ENCODE results near the gene KCNH1.

Gene KCNH1

DNA sequence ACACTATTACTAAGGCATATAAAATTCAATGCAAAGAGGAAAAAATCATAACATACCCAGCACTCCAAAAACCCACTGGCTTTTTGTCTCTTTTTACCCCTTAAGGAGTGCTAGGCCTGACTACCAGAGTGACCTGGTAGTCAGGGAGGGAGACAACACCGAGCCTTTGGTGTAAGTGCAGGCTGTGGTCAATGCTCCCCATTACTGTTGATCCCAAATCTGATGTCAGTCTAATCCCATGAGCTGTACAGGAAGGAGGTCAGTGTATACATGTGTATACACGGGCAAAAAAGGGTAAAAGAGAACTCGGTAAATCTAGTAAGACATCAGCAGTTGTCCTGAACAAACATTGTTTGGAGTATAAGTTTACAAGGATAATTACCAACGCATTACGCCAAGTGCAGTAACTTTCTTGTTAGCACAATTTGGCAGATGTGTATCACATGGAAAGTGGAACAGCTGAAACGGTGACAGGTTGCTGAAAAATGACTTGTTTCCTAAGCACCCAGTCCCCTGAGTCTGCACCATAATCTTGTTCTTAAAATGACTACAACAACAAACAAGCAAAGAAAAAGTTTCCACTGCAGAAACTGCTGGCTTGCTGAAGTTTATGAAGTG, 217.9 kb downstream of the KCNH1 start:
- DNase-seq = no peak

DNA sequence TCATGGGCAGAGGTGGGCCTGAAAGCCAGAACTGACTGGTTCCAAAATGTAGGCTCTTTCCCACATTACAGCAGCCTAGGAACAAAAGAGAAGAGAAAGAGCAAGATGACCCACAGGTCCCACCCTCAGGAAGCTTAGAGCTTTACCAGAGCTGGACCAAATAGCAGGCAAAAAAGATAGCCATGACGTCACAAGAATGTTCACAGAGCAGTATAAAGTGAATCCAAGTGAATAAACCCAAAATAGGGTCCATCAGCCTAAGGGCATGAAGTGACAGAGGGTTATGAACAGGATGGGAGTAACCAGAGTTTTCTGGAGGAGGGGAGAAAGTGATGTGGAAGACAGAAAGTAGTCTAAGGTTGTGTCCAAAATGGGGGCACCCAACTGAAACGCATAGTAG, 221.2 kb downstream of the KCNH1 start:
- DNase-seq = no peak

DNA sequence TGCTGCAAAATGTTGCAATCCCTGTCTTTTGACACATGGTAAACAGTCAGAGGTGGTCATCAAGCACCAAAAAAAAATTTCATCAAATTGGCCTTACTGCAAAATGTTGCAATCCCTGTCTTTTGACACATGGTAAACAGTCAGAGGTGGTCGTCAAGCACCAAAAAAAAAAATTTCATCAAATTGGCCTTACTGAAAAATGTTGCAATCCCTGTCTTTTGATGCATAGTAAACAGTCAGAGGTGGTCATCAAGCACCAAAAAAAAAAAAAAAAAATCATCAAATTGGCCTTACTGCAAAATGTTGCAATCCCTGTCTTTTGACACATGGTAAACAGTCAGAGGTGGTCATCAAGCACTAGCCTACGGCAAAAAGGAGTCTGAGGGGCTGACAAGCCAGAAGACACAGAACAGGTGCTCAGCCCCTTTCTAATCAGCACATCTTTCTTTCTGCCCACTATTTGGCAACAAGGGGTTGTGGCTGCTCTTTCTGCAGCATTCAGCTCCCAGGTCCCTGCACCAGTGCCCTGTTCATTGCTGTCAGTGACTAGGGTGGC, 223.8 kb downstream of the KCNH1 start:
- no peak for DNase-seq

DNA sequence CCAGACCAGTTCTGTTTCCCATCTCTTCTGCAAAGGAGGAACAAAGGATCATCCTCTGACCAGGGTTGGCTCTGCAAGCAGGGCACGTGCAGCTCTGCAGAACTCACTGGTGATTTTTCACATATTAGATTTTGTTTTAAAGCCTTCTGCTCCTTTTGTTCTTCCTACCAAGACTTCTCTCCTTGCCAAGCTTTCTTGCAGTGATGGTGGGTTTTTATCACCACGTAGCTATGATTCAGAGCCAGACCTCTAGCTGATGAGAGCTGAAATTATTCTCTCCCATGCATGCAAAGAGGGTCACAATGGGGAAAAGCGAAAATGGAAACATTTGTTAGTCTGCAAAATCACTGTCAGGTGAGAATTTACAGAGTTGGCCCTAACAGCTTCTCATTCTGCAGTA, 225.2 kb downstream of the KCNH1 start:
- no peak for DNase-seq

DNA sequence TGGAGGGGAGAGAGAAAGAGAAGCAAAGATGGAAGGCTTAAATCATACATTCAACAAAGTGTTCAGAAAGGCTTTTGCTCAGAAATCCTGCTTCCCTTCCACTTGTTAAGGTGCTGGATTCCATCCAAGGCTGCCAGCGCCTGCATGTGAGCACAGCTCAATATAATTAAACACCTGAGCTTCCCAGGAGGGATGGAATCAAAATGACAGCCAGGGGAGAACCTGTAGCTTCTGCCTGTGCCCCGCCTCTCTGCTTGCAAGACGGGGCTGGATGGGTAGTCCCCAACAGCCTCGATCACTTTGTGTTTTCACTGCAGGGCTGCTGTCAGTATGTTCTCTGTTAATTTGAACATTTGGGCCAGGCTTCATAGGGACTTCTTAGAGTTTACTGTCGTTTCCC, 225.7 kb downstream of the KCNH1 start:
- DNase-seq = no peak

DNA sequence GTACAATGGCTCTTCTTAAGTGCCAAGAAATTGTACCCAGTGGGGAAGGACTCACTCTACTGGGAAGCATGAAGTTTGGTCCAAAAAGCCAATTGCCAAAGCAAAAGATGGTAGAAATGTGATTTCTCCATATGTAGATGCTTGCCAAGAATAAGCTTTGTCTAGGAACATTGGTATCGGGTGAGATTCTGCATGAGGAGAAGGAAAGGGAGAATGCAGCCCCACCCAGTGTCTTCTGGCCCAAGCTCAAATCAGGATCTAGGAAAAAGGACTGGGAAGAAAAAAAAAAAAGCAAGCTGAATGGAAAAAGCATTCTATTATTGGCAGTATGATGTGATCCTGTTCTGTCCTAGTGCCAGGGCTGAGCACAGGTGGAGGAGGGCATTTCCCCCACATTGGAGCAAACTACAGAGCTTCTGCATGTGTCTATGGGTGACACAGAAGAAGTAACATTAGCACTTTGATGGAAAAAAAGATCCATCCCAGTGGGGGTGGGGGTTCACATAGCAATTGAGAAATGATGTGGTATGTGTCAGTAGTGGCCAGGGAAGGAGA, 226.6 kb downstream of the KCNH1 start:
- DNase-seq = no peak

DNA sequence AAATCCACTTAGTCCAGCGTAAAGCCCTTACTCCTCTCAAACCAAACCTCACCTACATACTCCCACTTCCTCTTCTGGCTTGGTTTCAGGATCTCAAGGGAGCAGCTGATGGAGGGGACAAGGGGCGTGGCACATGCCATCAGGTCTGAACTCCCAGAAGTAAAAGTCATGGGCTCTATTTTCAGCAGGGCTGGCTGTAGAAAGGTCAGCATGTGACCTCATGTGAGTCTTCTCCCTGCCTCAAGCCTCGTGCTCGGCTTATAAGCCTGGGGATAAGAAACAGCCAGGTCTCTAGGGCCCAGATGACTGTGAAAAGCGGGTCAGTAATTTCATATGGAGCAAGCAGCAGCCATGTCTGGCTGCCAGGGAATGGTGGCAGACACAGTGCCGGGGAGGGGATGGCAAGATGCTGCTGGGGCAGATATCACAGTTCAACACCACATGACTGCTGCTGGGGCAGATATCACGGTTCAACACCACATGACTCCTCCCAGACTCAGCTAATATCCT, 227.9 kb downstream of the KCNH1 start:
- no peak for DNase-seq

DNA sequence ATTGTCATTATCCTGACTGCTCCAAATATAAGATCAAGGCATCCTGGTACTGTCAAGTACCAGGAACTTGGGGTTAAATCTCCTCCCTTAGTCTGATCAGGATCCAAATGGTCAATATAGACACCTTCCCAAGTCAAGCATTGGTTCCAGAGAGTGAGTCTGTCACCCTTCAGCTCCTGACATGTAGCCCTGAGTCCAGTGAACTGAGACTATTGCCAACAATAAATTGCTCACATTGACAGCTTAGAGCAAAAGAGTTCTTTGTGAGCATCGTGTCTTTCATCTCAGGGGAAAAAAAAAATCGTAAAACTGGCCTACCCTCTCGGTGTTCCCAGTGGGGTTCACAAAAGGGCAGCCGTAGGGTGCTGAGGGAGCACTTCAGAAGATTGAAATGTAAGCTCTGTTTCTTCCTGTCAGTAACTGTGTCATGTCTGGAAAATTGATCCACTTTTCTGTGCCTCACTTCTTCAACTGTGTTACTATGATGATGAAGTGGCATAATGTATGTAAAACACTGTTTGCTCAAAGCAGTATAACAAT, 228.5 kb downstream of the KCNH1 start:
- DNase-seq = no peak

DNA sequence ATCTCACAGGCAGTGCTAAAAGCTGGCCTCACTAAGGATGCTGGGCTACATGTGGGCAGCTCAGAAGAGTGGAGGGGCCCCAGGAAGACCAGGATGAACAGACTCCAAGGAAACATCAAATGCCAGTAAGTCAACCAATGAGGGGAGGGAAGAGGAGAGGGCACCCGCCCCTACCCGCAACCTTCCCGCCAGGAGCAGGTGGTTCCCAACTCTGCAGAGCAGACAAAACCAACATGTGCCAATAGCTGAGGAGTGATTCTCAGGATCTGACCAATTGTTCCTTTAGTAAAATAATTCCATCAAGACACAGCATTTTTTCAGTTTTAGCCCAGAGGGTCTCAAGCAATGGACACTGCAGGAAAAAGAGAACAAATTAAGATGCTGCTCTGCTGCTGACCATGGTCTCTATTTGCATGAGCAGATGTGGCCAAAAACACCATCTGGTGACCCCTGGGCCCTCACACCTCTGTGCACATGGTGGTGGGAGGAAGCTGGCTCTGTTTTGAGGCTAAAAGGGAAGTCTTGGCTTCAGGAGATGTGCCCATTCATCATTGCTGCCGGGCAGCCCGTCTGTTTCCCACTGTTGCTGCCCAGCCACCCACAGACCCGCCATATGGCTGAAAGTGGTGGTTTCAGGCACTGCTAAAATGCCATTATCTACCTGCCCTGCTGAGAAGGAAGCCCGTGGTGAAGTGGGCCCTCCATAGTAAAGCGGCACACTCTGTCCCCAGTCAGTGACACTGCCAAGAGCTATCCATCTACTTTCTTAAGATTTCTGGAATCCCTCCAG, 231.8 kb downstream of the KCNH1 start:
- DNase-seq = no peak

DNA sequence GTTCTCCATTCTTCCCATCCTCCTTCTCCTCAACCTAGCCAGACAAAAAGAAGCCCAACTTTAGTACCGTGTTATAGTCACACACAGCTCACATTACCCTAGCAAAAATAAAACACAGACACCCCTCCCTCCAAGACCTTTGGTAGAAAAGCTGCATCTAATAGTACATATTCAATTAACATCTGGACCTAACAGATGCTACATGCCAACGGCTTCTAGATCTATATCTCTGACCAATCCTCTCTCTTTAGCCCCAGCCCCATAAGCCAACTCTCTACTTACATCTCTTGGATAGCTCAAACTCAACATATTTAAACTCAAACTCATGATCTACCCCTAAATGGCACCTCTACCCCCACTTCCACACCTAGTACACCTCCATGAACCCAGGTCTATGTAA, 233.1 kb downstream of the KCNH1 start:
- DNase-seq = no peak

DNA sequence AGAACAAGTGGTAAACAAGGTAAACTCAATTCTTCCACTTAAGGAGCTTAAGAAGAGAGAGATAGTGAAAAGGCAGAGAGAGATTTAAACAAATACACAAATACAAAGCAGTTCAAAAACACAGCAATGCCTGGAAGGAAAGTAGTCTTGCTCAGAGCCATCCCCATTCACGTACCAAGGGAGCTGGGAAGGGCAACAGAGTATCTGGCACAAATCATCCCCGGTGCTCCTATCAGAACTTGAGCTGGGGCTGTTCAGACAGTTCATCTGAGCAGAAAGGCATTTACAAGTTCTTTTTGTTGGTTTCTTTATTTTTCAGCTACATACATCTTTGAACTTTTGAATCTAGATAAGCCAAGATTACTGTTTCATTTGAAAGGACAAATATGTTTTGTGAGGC, 233.9 kb downstream of the KCNH1 start:
- DNase-seq = no peak

DNA sequence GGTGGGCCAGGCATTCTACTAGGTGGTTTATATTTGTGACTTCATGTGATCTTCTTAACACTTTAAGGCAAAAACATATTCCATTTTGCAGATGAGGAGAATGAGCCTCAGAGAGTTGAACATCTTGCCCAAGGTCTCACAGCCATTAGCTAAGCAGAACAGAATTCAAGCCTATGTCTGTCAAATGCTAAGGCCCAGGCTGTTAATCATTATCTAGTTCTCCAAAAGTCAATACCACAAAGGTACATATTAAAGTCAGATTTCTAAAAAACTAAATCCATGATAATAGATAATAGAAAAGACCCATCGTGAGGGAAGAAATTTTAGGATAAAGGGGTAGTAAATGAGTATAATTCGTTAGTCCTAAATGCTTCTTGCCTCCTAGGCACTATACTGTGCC, 234.3 kb downstream of the KCNH1 start:
- DNase-seq = no peak

DNA sequence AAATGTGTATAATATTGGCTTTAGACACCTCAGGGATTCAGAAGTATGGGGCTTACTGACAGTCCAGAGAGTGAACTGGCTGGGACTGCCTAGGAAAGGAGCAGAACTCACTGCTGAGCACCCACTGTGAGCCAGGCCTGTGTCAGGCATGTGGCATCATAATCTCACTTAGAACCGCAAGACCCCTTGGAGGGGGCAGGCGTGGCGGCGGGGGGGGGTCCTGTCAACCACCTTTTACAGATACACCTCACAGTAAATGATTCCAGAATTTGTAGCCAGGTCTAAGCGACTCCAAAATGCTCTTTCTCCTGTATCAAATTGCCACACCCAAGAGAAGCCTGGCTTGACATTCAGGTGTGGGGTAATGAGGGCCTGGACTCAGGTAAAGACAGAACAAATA, 235.5 kb downstream of the KCNH1 start:
- DNase-seq = no peak

DNA sequence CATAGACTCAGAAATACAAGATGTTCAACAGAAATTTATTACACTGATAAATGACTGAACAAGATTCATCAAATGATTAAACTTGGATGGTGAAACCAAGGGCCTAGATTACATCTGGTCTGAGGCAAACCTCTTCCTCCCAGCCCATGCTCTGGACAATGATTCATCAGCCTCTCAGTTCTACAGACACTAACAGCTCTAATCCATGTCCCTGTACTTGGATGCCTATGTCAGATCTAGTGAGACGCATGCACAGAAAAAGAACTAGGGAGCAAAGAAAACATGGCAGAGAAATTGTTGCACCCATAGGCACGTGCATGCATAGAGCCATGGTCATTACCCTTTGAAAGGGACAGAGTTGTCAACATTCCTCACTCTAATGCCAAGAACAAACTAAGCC, 250.1 kb downstream of the KCNH1 start:
- no peak for DNase-seq

DNA sequence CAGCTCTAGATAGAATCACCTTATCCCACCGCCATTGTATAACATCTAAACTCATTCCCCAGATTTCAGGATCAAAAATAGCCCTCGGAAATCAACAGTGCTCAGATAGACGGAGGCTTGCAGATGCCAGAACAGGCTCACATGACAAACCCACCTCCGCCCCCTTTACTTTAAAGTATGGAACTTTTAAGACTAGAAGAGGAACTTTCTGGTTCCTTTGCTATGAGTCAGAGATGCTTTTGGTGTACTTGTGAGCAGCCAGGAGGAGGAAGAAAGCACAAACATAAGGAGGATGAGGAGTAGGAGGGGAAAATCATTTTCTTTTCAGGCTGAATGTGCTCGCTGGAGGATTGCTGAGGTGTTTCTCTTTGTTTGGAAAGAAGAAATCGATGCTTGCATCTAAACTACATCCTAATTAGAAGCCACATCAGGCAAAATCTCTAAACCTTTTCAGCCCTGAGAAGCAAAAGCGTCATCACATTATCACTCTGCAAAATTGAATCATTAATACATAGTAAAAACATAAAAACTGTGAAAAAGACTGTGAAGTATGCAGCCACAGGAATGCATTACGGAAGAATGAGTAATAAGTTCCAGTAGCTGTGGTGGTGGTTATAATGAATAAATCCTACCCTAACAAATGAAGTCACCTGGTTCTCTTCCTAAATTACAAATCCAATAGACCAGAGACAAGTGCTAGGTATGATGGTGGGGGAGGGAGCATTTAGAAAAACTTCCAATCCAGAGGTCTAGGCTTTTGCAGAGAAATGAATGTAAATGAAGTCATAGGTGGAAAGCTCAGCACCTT, 251.3 kb downstream of the KCNH1 start:
- DNase-seq = no peak

DNA sequence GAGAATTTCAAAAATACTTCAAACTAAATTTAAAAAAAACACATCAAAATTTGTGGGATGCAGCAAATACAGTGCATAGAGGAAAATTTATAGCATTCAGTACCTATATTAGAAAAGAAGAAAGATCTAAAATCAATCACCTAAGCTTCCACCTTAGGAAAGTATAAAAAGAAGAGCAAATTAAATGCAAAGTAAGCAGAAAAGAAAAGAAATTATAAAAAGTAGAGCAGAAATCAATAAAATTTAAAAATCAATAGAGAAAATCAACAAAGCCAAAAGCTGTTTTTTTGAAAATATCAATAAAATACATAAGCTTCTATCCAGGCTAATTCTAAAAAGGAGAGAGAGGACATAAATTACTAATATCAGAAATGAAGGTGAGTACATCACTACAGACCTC, 255.4 kb downstream of the KCNH1 start:
- no peak for DNase-seq

DNA sequence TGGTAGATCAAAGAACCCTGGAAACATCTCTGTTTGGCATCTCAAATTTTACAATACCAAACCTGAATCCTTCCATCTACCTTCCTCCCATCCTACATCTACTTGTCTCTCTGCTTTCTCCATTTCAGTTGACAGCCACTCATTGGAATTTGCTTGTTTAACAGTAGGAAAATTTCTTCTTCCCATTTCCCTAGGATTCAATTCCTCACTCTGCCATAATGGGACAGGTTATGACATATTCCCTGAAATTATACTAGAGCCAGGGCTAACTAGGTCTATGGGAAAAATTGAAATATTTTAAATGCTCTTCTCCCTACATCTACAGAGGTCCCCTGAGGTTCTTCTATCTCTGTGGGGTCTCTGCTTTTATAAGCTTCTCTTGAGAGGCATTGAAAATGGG, 257.7 kb downstream of the KCNH1 start:
- DNase-seq = no peak

DNA sequence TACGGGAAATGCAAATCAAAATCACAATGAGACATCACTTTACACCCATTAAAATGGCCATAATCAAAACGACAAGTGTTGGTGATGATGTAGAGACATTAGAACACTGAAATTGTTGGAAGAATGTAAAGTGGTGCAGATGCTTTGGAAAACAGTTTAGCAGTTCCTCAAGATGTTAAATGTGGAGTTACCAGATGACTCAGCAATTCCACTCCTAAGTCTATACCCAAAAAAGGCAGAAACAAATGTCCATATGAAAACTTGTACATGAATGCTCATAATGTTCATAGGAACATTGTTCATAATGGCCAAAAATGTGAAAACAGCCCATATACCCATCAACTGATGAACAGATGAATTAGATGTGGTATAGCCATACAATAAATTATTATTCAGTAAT, 267.4 kb downstream of the KCNH1 start:
- DNase-seq = no peak

DNA sequence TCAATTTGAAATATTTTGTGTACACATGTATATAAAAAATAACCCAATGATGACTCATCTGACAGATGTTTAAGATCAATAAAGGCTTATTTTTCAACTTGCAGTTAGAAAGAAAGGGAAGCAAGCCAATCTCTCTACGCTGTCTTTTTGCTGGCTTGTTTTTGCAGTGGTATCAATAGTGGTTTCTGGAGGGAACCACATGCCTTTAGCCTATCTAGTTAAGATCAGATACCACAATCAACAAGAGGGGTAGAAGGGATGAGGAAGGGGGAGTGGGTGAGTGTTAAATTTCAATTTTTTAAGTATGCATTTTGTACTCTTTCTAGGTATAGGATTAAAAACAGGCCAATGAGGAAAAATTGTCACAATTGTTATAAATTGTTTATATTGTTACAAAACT, 276.2 kb downstream of the KCNH1 start:
- DNase-seq = no peak

DNA sequence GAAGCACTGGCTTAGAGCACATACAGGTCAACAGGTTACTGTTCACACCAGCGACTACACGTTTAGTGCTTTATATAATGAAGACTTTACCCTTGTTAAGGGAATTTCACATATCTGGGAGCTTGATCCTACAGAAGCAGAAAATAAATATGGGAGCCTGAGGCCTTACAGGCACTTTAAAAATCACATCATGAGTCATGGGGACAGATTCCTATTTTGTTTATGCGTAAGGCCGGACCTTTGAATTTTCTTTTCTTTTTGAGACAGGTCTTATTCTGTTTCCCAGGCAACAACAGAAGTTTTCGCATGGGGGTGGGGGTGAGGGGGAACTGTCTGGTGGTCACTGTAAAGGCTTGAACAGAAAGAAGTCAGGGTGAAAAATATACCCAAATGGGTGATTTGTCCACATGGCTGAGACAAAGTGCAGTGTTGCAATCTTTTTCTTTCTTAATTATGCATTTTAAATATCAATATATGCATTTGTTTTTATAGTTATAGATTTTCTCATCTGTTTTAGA, 276.7 kb downstream of the KCNH1 start:
- no peak for DNase-seq

DNA sequence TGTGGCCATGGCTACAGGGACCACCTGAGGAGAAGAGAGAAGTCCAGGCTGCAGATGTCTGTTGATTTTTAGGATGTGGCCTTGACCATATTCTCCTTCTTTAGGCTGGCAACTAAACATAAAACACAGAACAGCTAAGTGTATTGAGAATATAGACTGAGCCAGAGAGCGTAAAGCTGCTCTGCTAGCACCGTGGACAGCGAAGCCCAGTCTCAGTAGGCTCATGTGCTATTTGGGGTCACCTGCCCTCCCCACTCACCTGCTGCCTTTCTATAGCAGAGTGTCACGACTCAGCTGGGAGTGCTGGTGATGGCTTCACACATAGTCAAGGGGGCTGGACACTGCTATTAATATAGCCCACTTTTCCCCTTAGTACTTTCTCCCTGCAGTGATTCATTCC, 278.5 kb downstream of the KCNH1 start:
- DNase-seq = no peak

DNA sequence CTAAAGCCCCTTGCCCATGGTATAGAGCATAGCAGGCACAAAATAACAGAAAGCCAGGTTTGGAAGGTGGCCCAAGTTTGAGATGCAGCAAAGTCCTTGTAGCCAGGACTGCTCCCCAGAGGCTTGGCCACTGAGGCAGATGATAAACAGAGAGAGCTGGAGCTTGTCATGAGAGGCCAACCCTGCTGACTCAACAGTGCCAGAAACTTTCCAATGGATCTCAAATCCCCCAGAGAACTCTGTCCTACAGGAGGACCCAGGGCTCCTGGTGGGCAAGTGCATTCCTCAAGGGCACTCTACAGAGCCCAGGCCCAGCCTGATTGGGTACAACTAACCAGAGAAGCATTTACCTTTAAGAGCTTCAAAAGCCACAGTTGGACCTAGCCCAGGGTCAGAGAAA, 280.7 kb downstream of the KCNH1 start:
- DNase-seq = no peak

DNA sequence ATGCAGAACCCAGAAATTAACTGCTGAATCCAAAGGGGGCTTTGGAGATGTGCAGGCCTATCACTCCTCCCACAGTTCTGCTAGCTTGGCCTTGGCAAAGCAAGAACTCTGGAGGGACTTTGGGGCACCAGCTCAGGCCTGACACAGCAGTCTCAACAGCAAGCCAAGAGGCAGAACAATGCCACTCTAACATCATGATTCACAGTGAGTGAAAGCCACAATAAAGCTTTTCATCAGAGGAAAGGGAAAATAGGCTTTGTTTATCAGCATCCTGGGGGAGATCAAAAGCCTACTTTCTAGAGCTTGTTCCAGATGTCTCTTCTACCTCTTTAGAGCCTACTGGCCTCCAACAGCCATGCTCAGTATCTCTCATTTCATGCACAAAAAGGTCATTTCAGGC, 283.4 kb downstream of the KCNH1 start:
- DNase-seq = no peak

Measured in CD4-positive, alpha-beta T cell treated with Interleukin-4 for 4 hours (primary cell).